Eye (tissue), 1 donor: Measurements from ENCODE around the gene LIFR.
"Not testable (repeated sequence)": the region's sequence is repeated elsewhere in the genome, so short reads cannot be mapped to it uniquely, and the experiment has no call there.

ENCODE experiments used
- DNase-seq: peaks from one replicate; pipeline ENCODE4 v3.0.0-alpha.2; 2015

The LIFR gene

DNA sequence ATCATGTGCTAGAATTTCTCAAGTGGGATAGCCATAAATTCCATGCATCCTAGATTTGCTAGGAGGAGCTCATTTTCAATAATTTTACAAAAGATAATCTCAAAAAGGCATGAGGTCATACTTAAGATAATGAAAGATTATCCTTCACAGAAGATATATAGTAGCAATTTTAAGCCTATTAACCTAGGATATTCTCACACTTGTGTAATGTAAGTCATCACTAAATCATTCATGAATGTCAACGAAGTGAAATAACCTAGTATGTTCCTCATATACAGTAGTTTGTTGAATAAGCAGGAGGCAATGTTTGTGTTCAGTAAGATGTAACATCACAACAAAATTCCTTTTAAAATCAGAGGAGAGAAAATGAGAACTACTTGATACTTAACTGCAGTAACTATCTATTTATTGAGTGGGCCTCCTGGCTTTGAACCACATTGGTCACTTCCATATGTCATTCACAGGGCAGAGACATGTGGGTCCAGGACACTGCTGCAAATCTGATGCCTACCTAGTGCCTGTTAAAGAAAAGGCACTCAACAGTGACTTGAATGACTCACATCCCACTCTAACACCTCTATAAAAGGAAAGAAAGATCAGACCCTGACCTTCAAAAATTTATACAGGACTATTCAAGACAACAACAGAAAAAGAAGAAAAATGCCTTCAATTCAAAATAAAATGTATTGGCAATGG, 8.2 kb downstream of the LIFR start:
- DNase-seq: no peak

DNA sequence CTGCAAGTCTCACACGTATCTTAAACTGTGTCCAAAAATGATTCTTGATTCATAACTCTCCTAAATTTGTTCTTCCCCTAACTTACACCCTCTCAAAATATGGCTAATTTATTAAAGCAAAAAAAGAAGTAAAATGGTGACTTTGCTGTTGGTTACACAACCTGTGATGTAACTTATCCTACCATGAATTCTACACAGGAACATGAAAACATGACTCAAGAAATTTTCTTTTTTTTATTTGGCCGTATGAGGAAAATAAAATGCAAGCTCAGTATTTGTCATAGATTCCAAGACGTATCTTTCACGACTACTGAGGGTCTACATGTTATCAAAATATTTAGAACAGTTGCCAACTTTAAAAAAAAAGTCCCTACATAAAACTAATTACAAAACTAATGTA, 9.2 kb downstream of the LIFR start:
- DNase-seq: no peak

DNA sequence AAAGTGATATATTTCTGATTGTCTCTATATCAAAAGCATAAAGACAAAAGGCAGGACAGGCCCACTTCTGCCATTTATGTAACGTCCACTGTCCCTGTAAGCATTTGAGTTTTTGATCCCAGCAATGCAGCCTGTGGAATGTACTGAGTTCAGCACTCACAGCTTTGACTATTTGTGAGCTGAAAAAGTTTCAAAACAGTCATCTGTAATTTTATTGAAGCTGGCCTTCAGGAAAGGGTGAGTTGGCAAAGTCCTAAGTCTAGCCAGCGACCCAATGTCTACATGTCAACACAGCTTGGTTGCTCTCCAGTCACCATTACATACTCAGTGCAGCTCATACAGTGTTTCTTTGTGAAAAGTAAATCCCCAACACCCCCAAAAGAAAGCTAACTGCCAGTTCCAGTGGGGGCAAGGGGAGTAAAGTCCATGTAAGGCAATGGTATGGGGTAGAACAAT, 9.7 kb downstream of the LIFR start:
- no peak for DNase-seq

DNA sequence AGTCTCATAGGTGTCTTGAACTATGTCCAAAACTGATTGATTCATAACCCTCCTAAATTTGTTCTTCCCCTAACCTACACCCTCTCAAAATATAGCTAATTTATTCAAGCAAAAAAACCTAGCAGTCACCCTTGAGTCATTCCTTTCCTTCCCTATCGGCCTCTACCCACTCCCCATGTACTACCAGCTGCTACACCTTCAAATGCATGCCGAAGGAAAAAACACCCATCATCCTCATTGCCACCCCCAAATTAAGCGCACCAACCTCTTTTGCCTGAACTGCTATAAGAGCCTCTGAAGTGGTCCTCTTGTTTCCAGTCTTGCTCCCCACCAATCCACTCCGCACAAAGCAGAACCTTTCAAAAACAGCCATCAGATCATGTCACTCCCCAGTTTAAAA, 12.6 kb downstream of the LIFR start:
- DNase-seq: no peak

DNA sequence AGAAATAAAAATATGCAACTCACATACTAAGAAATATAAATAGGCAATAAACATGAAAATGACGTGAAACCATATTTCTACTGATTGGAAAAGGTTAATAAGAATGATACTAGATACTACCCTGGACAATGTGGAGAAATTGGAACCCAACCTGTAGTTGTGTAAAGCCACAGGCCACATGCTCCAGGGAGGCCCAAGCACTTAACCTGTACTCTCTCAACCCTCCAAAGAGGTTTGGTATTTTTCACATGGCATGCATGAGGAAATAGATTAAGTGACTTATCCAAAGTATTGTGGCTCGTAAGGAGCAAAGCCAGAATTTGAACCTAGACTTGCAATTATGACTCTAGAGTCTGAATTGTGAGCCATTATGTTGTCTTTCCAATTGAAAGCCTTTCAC, 13.4 kb downstream of the LIFR start:
- no peak for DNase-seq

DNA sequence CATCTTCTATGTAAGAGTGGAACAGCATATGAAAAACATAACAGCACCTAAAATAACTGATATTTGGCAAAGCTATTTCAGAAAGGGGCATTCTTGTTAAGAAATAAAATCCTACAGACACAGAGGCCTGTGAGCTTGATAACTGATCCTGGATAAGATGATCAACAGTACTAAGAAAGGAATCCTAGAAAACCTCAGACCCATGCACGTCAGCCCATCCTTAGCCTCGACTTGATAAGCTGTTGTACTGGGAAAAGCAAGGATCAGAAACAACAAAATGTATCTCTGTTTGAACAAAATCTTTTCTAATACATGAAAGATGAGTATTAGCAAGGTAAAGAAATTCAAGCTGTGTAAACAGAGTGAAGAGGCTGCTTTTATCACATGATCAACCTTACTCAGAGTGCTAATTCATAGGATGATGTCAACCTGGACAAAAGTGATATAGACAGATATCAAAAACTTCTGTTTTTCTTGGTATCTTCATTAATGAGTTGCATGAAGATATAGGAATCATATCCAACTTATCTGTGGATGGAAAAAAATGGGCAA, 15.2 kb downstream of the LIFR start:
- no peak for DNase-seq

DNA sequence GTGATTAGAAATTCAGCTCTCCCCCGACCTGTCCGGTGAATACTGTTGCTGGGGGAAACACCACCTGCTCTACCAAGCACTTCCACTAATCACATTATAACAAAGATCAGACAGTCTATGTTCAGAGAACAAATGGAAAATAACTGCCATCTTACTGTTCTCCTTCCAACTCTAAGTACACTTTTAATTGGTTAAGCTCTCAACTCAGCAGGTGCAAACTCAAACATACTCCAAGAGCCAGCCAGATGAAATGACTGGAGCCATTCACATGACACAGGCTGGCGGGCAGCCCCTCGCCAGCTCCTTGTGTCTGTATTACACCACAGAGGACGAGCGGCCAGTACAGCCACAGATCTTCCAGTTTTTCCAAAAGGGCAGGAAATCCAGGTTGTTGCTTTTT, 16.1 kb downstream of the LIFR start:
- DNase-seq: peak; percentile 73

DNA sequence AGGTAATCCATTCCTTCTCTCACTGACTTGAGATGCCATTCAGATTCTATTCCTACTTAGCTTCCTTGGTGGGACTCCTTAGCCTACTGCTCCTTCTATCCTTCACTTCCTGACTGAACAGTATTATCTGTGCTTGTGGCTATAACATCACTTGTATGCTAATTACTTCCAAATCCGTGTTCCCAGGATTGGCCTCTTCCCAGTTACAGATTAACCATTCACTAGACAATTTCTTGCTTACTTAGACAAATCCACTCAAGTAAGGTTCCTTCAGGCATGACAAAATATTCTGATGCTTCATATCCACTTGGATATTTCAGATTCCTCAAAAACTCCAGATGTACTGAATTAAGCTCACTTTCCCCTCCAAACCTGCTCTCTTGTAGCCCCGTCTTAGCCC, 18.3 kb downstream of the LIFR start:
- DNase-seq: no peak

DNA sequence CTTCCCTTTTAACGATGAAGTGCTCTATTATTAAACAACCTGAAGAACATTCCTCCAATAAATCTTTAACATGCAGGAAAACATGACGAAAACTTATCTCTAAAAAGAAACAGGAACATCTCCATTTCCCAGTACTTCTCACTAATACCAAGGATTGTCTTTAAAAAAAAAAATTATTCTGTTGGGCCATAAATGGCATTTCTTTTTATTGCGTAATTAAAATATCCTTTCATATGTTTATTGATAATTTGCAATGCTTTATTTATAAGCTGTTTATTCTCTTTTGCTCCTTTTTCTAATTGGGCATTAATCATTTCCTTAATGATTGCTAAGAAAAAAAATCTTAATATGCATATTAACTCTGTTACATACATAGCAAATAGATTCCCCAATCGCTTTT, 18.9 kb downstream of the LIFR start:
- DNase-seq: no peak

DNA sequence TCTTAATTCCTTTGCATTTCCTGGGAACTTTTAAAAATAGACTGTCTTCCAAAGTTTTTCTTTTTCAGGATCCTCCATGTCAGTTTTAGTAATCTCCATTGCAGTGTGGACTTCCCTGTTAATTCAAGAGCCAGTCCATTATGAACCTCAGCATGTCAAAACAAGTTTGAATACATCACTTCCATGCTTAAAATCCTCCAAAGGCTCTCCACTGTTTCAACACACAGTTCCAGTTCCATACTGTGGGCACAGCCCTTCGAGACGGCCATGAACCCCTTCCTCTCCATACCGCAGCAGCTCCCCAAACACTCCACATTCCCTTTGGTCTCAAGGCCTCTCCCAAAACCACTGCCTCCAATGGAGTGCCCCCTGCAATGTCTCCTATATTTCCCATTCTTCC, 19.5 kb downstream of the LIFR start:
- no peak for DNase-seq

DNA sequence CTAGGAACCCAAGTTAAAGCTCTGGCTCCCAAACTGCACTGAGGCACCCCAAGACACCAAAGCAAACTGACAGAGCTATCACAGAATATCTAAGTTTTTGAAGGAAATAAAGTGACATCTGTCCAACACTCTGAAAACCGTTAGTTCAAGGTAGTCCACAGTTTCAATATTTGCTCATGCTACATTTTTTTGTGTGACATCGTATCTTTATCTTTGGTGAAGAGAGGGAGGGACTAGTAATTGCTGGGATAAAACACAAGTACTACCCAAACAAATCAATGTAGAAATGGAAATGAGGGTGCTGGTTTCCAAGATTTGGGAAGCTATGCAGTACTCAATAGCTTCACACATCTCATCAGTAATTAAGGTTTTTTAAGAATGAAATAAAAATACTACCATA, 20.6 kb downstream of the LIFR start:
- no peak for DNase-seq

DNA sequence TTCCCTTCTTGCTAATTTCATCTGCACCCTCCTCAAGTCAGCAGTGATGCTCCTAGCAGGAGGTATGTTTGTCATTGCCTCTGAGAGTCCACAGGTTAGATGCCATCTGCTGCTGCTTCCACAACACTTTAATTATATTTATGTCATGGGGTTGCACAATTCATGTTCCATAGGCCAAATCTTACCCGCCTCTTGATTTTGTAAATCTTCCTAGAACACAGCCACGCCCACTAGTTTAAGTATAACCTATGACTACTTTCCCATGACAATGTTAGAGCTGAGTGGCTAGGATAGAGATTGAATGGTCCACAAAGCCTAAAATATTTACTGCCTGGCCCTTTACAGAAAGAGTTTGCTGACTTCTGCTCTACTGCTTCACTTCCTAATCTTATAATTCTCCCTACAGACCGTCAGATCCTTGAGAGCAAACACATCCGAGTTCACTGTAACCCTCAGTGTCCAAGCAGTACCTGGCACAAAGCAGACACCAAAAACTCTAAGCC, 21.1 kb downstream of the LIFR start:
- no peak for DNase-seq

DNA sequence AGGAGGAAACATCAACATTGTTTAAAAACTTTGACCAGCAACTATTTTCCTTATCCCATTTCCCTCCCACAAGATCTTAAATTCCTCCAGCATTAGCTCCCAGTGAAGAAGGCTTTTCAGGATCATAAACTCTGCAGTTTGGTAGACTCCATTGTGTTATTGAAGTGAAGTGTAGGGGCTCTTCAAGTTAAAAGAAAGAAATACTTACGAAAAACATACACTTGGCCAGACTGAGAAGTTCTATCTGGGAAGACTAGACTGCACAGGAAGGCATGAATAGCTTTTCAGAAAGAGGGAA, 22.3 kb downstream of the LIFR start:
- DNase-seq: no peak

DNA sequence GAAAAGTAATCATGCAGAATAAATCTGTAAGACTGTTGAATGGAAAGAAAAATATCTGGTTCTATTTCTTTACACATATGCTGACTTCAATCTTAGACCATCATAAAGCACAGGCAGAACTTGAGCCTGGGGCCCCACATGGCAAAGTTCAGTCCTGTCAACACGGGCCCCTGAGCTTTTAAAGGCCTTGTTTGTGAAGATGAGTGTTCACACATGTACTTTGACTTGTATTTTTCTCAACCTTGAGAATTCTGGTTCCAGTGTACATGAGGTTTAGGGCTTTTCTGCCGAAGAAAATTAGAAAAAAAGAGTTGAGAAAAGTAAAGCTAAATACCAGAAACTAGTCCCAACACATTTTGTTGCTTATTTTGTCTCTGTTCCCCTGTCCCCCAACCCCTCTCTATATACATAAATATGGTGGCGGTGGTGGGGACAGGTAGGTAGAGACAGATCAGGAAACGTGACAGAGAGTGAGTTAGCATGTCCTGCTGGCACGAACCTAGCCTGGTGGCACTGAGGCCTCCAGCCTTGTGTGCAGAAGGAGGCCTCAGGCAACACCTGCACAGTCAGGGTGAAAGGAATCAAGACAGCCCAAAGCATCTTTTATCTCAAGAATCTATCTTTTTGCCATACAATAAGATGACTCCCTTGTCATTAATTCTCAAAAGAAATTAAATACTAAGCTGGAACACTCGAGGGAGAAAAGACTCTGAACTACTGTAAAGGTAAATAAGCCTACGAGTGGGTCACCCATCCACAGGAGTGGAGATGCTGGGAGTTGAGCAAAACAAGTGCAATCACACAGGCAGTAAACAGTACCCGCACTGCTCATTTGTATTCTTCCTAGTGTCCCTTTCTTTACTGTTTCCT, 22.9 kb downstream of the LIFR start:
- DNase-seq: peak; percentile 8

DNA sequence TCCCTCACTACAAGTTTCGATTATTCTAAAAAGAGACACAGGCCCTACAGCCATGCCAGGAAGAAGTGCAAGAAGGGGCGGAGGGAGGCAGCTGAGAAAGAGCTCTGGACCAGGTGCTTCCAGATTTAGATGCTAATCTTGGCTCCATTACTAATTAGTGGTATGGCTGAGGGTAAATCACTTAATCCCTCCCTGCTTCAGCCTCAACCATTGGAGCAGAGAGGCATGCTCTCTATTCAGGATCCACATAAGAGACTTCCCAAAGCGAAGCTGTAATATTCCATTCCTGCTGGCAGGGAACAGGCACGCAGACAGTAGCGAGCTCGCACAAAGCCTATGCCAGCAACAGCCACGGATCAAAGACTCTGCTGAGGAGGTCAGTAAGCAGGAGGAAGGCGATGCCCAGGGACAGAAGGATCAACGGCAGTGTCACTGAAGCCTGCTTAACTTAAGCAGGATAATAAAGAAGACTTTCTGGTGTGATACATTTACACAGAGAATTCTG, 24.2 kb downstream of the LIFR start:
- DNase-seq: peak; percentile 67

DNA sequence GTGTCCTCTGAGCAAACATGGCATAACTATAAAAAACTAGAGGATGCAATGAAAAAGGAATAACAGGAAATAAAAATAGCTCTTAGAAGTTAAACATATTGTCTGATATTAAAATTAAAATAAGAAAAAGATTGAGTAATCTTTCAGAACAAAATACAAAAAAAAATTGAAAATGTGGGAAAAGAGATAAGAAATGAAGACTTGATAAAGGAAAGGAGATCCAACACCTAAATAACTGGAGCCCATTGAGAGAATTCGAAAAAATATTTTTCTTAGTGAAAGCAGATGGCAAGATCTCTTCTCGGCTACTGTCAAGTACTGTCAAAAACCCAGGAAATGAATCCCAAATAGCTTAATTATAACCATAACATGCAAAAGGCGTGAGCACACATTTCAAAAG, 24.9 kb downstream of the LIFR start:
- peak; percentile 9 for DNase-seq

DNA sequence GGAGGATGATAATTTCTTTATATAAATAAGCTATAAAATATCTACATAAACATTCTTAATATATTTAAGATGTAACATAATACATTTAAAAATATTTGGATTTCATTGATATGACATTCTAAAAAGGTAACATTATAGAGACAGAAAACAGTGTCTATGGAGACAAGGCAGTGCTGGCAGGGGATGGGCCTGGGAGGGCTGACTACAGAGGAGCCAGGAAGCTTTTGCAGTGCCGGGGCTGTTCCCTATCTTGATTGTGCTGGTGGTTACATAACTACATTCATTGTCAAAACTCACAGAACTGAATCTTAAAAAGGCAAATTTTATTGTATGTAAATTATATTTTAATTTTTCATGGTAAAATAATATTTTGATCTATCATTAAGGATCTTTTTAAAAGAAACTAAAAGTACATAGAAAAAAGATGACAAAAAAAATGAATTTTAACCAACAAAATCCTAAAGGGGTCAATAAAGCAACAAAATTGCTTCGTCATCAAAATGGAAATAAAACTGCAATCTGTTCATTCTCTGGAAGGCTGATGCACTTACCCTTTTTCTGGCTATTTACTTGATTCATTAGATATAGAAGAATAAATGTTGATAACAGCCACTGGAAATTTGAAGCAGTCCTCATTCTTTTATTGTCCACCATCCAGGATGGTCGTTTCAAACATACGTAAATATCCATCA, 26.3 kb downstream of the LIFR start:
- no peak for DNase-seq

DNA sequence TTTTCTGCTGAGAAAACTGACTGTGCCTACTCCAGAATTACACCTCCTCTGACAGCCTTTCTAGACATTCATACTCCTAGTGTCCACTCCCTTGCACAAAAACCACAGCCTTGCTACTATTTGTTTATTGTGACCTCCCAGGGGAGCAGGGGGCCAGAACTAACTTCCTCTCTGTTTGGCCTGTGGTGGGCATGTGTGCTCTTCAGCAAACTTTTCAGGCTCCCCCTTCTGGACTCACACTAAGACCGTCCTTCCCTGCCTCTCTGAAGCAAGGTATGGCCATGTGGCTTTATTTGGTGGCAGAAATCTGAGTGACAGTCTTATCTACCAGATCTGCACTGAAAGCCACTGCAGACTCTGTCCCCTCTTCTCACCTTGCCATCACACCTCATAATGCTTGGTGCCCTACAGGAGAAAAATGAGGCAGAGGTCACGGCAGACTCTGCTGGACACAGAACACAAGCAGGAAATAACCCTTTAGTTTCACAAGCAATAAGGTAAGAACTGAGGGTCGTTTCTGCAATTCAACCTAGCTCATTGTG, 28.2 kb downstream of the LIFR start:
- DNase-seq: no peak

DNA sequence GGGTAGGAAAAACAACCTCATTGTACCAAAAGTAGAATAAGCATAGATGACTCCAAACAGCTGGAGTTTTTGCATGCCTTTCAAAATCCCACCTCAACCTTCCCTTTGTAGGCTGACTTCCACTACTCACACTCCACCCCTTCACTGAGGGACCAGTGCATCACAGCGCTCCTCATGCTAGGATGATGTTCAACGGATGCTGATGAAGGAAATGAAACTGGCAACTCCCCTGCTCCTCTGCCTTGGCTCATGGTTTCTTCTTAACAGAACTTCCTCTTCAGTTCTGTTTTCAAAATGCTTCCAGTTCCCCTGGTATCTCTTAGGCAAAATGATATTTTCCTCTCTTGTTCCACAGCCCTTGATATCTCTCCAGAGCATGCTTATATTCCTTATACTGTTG, 29.0 kb downstream of the LIFR start:
- no peak for DNase-seq

DNA sequence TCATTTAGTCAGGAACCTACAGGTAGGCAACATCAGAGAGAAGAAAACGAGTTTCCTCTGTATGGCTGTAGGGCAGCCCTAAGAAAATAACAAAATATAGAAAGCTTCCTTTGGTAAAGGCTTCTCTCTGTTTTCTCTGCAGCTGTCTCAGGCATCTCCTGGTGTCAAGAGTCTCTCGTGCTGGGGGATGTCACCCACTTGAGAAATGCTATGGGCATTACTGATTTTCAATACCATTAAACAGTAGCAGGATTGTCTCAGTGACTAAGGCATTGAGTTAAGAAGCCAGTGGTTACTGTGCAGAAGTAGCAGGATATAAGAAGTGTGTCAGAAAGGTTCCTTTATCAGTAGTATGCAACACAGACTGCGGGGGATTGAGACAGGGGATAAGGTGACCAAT, 32.4 kb downstream of the LIFR start:
- DNase-seq: no peak

DNA sequence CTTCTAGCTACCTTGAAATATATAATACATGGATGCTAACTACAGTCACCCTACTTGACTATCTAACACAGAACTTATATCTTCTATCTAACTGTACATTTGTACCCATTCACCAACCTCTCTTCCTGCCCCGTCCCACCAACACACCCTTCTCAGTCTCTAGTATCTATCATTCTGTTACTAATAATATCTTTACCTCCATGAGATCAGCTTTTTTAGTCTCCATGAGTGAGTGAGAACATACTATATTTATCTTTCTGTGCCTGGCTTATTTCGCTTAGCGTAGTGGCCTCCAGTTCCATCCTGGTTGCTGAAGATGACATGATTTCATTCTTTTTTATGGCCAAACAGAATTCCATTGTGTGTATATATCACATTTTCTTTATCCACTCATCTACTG, 37.0 kb downstream of the LIFR start:
- no peak for DNase-seq

DNA sequence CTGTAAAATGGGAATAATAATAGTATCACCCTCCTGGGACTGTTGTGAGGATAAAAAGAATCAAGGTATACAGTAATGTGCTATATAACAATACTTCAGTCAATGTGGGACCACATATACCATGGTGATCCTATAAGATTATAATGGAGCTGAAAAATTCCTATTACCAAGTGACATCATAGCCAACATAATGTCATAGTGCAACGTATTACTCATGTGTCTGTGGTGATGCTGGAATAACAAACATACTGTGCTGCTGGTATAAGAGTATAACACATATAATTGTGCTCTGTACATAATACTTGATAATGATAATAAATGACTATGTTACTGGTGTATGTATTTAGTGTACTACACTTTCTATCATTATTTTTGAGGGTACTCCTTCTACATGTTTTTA, 38.1 kb downstream of the LIFR start:
- DNase-seq: no peak

DNA sequence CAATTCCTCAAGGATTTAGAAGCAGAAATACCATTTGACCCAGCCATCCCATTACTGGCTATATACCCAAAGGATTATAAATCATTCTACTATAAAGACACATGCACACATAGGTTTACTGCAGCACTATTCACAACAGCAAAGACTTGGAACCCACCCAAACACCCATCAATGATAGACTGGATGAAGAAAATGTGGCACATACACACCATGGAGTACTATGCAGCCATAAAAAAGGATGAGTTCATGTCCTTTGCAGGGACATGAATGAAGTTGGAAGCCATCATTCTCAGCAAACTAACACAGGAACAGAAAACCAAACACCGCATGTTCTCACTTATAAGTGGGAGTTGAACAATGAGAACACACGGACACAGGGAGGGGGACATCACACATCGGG, 39.8 kb downstream of the LIFR start:
- not testable (repeated sequence) for DNase-seq
